Psoas muscle (tissue), 8 donors: Measurements from ENCODE around the gene CST3. TPM values are rescaled to one million over a fixed set of nuclear protein-coding genes. Genes with fewer than 3 reads are reported as not detected.
"Not testable (repeated sequence)": the region's sequence is repeated elsewhere in the genome, so short reads cannot be mapped to it uniquely, and the experiment has no call there.

ENCODE experiments used
- ATAC-seq, 4 donors: fragments of 200-7000 bp; cut with Tn5 transposase; one replicate each; pipeline ENCODE4 v1.9.1; 2020; ENCODE audit warnings: moderate library complexity in 3 of 4, mild to moderate bottlenecking in 2 of 4
- DNase-seq, 2 donors: peaks; one replicate each; pipeline ENCODE4 v3.0.0-alpha.2; 2020
- H3K27ac ChIP-seq: fragments of 200-600 bp; one replicate; pipeline ENCODE4 v1.8.0; 2022
- H3K27me3 ChIP-seq, 3 donors: fragments of 200-600 bp in 1 of 3; one replicate each; pipeline versions ENCODE4 v1.6.1 to v1.8.0; 2013 to 2022; ENCODE audit warnings: low read length in 2 of 3, mild to moderate bottlenecking in 2 of 3, moderate library complexity in 1 of 3; ENCODE audit not compliant: insufficient read depth in 3 of 3
- H3K36me3 ChIP-seq, 2 donors: fragments of 200-600 bp in 1 of 2; one replicate each; pipeline versions ENCODE4 v1.6.1 to v1.8.0; 2013 to 2022; ENCODE audit warnings: low read depth in 1 of 2, mild to moderate bottlenecking in 1 of 2, moderate library complexity in 1 of 2; ENCODE audit not compliant: insufficient read depth in 1 of 2
- H3K4me1 ChIP-seq: fragments of 200-600 bp; one replicate; pipeline ENCODE4 v1.8.0; 2022
- H3K4me3 ChIP-seq: fragments of 200-600 bp; one replicate; pipeline ENCODE4 v1.8.0; 2022; ENCODE audit warnings: mild to moderate bottlenecking
- H3K9me3 ChIP-seq: fragments of 200-600 bp; one replicate; pipeline ENCODE4 v1.8.0; 2022
- WGBS, 3 donors: extraction: QIAGEN DNeasy Blood & Tissue Kit; methylation state at CpG; one replicate each; pipeline versions ENCODE4 v1.1.6 to v1.1.7; 2013; 5-methylcytosine and 5-hydroxymethylcytosine counted together
- intact Hi-C, 2 donors: fragments of 100-400 bp; cut with DNase I; formaldehyde crosslinking; loops; one replicate each; pipeline versions ENCODE4 v1.11.0 to v1.14.2; 2022
- polyA plus RNA-seq, 3 donors: library from polyadenylated mRNA; stranded (reverse); fragments of 200-250 nt; gene quantifications; one replicate each; pipeline ENCODE4 v1.2.3, GENCODE V29; 2013
- total RNA-seq, 4 donors: library from RNA; stranded (reverse); fragmentation: NEBNext Ultra II Directional in 2 of 4; extraction: Animal tissue kit (Norgen Biotek cat#: 25700) in 2 of 4; gene quantifications; one replicate each; pipeline versions ENCODE4 v1.2.1 to v1.2.4, GENCODE V29; 2021 to 2023
- TF ChIP-seq, protein P1 (sequence below): fragments of 200-600 bp; IDR thresholded peaks from one replicate; pipeline ENCODE4 v1.8.0; 2022; ENCODE audit warnings: antibody characterized with exemption
- donor health status: healthy with polysubstance abuse.
- donor health status: DM: no; HTN: no; CAD: no; lungs with moderate emphysema.
- donor health status: Bipolar disorder and iron deficiency.
- donor health status: healthy.
- donor health status: DM: yes; HTN: yes; CAD: no.
- donor health status: DM: no; HTN: no; CAD: no.
- donor health status: DM: no; HTN: no; CAD: no.
- donor health status: DM: yes; HTN: yes; CAD: no.

Gene CST3
- total and polyA plus RNA-seq, 7 donors: 374 to 713 (median 422) TPM

DNA sequence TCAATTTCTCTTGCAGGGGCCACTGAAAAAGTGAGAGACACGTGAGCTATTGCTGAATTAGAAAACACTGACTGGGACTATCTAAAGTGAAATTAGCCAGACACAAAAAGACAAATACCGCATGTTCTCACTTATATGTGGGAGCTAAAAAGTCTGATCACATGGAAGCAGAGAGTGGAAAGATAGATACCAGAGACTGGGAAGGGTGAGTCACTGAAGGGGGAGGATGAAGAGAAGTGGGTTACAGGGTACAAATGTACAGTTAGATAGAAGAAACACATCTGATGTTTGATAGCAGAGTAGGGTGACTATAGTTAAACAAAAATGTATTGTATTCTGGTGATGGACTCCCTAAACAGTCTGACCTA, 13.4 kb downstream of the CST3 start:
- TF ChIP-seq, protein P1, sequence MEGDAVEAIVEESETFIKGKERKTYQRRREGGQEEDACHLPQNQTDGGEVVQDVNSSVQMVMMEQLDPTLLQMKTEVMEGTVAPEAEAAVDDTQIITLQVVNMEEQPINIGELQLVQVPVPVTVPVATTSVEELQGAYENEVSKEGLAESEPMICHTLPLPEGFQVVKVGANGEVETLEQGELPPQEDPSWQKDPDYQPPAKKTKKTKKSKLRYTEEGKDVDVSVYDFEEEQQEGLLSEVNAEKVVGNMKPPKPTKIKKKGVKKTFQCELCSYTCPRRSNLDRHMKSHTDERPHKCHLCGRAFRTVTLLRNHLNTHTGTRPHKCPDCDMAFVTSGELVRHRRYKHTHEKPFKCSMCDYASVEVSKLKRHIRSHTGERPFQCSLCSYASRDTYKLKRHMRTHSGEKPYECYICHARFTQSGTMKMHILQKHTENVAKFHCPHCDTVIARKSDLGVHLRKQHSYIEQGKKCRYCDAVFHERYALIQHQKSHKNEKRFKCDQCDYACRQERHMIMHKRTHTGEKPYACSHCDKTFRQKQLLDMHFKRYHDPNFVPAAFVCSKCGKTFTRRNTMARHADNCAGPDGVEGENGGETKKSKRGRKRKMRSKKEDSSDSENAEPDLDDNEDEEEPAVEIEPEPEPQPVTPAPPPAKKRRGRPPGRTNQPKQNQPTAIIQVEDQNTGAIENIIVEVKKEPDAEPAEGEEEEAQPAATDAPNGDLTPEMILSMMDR: no peak
- no peaks in the 10 kb centered on the region for H3K9me3 ChIP-seq
- no peaks in the 10 kb centered on the region for H3K36me3 ChIP-seq
- no peak for DNase-seq
- ATAC-seq: no peak
- peaks cover 14% of the 10 kb centered on the region for H3K4me1 ChIP-seq
- H3K27ac ChIP-seq: no peak overlapping the region
- WGBS, 3 donors: 66 to 86% (median 71%) methylated on average over 2 of the region's 2 CpGs
- no peaks in the 10 kb centered on the region for H3K27me3 ChIP-seq
- intact Hi-C loops: no loop called here
- H3K4me3 ChIP-seq: no peak overlapping the region

DNA sequence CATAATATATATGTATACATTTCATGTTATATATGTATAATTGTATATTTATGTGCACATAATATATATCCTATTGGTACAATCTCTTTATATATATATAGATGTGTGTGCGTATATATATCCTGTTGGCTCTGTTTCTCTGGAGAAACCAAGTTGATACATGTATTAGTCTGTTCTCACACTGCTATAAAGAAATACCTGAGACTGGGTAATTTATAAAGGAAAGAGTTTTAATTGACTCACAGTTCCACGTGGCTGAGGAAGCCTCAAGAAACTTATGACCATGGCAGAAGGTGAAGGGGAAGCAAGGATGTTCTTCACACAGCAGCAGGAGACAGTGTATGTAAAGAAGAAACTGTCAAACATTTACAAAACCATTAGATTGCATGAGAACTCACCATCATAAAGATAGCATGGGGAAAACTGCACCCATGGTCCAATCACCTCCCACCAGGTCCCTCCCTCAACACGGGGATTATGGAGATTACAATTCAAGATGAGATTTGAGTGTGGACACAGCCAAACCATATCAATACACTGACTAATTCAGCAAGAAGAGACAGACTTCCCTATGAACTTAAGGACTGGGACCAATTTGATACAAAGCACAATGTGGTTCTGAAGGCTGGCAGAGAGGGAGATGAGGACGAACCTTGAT, 14.0 kb downstream of the CST3 start:
- intact Hi-C loops: no loop called here
- H3K4me1 ChIP-seq: peaks cover 9% of the 10 kb centered on the region
- peak overlapping the region; percentile 69 for H3K27ac ChIP-seq
- no peaks in the 10 kb centered on the region for H3K27me3 ChIP-seq
- H3K36me3 ChIP-seq: no peaks in the 10 kb centered on the region
- TF ChIP-seq, protein P1: no peak
- ATAC-seq (no peak), DNase-seq (no peak)
- 57 to 73% (median 61%) methylated on average over 4 of the region's 4 CpGs for WGBS, 3 donors
- no peak overlapping the region for H3K4me3 ChIP-seq
- H3K9me3 ChIP-seq: no peaks in the 10 kb centered on the region

DNA sequence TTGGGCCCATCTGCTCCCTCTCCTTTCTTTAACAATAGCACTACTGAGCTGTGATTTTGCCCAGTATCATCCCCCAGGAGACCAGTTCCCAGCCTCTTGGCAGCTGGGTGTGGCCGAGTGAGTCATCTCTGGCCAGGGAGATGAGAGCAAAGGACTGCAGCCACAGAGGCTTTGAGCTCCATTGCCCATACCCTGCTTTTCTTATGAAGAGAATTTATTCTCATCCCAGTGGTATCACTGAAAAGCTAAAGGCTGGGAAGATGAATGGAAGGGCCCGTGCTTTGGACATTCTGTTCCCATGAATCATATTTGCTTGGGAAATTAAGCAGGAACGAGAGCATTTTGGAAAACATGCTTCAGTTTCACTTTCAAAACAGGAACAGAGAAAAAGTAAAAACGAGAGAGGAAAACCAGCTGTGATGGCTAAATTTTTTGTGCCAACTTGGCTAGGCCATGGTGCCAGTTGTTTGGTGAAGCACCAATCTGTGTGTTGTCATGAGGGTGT, 14.9 kb downstream of the CST3 start:
- Histone ChIP-seq H3K4me1 (peaks cover under 1% of the 10 kb centered on the region), H3K4me3 (peak overlapping the region; percentile 52), H3K27me3 (no peaks in the 10 kb centered on the region), H3K36me3 (no peaks in the 10 kb centered on the region), H3K9me3 (no peaks in the 10 kb centered on the region), H3K27ac (peak overlapping the region; percentile 69)
- intact Hi-C loops: no loop called here
- WGBS, 3 donors: 11 to 16% (median 12%) methylated on average over 4 of the region's 4 CpGs
- DNase-seq (peak; percentile 81 to 84), ATAC-seq (peak; percentile 77 to 97 (median 92))
- TF ChIP-seq, protein P1: no peak

DNA sequence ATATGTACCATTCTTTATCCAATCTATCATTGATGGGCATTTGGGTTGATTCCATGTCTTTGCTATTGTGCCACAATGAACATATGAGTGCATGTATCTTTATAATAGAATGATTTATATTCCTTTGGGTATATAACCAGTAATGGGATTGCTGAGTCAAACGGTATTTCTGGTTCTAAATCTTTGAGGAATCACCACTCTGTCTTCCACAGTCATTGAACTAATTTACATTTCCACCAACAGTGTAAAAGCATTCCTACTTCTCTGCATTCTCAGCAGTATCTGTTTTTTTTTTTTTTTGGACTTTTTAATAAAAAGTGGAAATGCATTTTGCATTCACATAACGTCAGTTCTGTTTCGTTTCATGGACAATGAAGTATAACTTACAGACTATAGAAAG, 15.4 kb downstream of the CST3 start:
- H3K9me3 ChIP-seq, ATAC-seq, intact Hi-C loops, H3K4me1 ChIP-seq, DNase-seq, H3K36me3 ChIP-seq, H3K27me3 ChIP-seq: not testable (repeated sequence)
- 31 to 51% (median 49%) methylated on average over 3 of the region's 3 CpGs for whole genome bisulfite sequencing, 3 donors
- H3K27ac ChIP-seq: peak overlapping the region; percentile 69
- peak overlapping the region; percentile 52 for H3K4me3 ChIP-seq

DNA sequence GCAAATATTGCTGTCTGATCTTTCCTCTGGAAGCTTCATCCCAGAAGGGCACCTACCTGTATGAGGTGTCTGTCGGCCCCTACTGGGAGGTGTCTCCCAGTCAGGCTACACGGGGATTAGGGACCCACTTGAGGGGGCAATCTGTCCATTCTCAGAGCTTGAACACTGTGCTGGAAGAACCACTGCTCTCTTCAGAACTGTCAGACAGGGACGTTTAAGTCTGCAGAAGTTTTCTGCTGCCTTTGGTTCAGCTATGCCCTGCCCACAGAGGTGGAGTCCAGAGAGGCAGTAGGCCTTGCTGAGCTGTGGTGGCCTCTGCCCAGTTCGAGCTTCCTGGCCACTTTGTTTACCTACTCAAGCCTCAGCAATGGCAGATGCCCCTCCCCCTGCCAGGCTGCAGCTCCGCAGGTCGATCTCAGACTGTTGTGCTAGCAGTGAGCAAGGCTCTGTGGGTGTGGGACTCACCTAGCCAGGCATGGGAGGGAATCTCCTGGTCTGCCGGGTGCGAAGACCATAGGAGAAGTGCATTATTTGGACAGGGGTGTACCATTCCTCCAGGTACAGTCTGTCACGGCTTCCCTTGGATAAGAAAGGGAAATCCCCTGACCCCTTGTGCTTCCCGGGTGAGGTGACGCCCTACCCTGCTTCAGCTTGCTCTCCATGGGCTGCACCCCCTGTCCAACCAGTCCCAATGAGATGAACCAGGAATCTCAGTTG, 16.9 kb downstream of the CST3 start:
- ATAC-seq, H3K4me3 ChIP-seq, H3K27me3 ChIP-seq, H3K9me3 ChIP-seq, H3K27ac ChIP-seq, H3K36me3 ChIP-seq, H3K4me1 ChIP-seq, DNase-seq, intact Hi-C loops: not testable (repeated sequence)
- WGBS, 3 donors: 75 to 86% (median 80%) methylated on average over 11 of the region's 11 CpGs
